ENCODE data around the gene KCTD19.

The KCTD19 gene

GRCh38 chr16:67336648-67337047 lies 10.1 kb upstream of the KCTD19 start:
- no peaks in the 10 kb centered on the region for H3K79me2 ChIP-seq (ENCODE audit: control insufficient read depth, insufficient read depth, low read length, poor library complexity)
- no peaks in the 10 kb centered on the region for H3K79me1 ChIP-seq (ENCODE audit: low read length)
- H3K4me3 ChIP-seq (ENCODE audit: low read depth, low read length): no peak overlapping the region
- no peak for DNase-seq
- H4K12ac ChIP-seq (ENCODE audit: low read depth, low read length): no peak overlapping the region
- H3K27me3 ChIP-seq (ENCODE audit: insufficient read depth, low read length): no peaks in the 10 kb centered on the region
- H4K91ac ChIP-seq (ENCODE audit: low read depth, low read length): no peak overlapping the region
- WGBS (ENCODE audit: extremely low coverage, insufficient coverage, insufficient read length): no CpG with 5 or more reads among the region's 1 CpG
- no peak overlapping the region for H3K4ac ChIP-seq (ENCODE audit: low read depth, low read length)
- no peak overlapping the region for H3K27ac ChIP-seq (ENCODE audit: low read depth, low read length)
- no peak overlapping the region for H2BK5ac ChIP-seq (ENCODE audit: low read depth, low read length, poor library complexity)
- H2AFZ ChIP-seq (ENCODE audit: insufficient read depth, low read length, poor library complexity): no peak overlapping the region
- H3K9ac ChIP-seq (ENCODE audit: low read length): no peak overlapping the region
- H4K8ac ChIP-seq (ENCODE audit: low read depth, low read length): no peak overlapping the region
- H3K14ac ChIP-seq (ENCODE audit: low read length): no peak overlapping the region
- no peak overlapping the region for H3K23ac ChIP-seq (ENCODE audit: low read length)
- H2BK120ac ChIP-seq (ENCODE audit: insufficient read depth, low read length, poor library complexity): no peak overlapping the region
- no peaks in the 10 kb centered on the region for H3K4me1 ChIP-seq (ENCODE audit: control insufficient read depth in 1 of 2, insufficient read depth in 2 of 2, low read length in 2 of 2)
- no peaks in the 10 kb centered on the region for H3K36me3 ChIP-seq (ENCODE audit: control insufficient read depth in 1 of 2, insufficient read depth in 2 of 2, low read length in 2 of 2)
- H3K18ac ChIP-seq (ENCODE audit: low read length): no peak overlapping the region
- no peaks in the 10 kb centered on the region for H3K9me3 ChIP-seq (ENCODE audit: insufficient read depth, low read depth, low read length)
- H2AK5ac ChIP-seq (ENCODE audit: low read length): no peak overlapping the region
- no peak overlapping the region for H3K4me2 ChIP-seq (ENCODE audit: low read length)
- H2BK12ac ChIP-seq (ENCODE audit: low read length): no peak overlapping the region

DNA sequence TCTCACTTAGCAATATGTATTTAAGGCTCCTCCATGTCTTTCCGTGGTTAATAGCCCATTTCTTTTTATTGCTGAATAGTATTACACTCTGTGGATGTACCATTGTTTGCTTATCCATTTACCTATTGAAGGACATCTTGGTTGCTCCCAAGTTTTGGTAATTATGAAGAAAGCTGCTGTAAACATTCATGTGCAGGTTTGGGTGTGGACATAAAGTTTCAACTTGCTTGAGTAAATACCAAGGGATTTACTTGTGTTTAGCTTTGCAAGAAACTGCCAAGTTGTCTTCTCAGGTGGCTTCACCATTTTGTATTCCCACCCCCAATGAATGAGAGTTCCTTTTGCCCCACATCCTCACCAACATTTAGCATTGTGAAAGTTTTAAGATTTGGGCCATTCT lies 9.6 kb upstream of the KCTD19 start:
- DNase-seq: no peak
- Histone ChIP-seq H3K4ac (ENCODE audit: low read depth, low read length) (no peak overlapping the region), H3K4me3 (ENCODE audit: low read depth, low read length) (no peak overlapping the region), H2AFZ (ENCODE audit: insufficient read depth, low read length, poor library complexity) (no peak overlapping the region), H3K9ac (ENCODE audit: low read length) (no peak overlapping the region), H3K79me2 (ENCODE audit: control insufficient read depth, insufficient read depth, low read length, poor library complexity) (no peaks in the 10 kb centered on the region), H2AK5ac (ENCODE audit: low read length) (no peak overlapping the region), H2BK120ac (ENCODE audit: insufficient read depth, low read length, poor library complexity) (no peak overlapping the region), H3K9me3 (ENCODE audit: insufficient read depth, low read depth, low read length) (no peaks in the 10 kb centered on the region), H4K91ac (ENCODE audit: low read depth, low read length) (no peak overlapping the region), H3K79me1 (ENCODE audit: low read length) (no peaks in the 10 kb centered on the region), H3K18ac (ENCODE audit: low read length) (no peak overlapping the region), H3K23ac (ENCODE audit: low read length) (no peak overlapping the region), H3K27ac (ENCODE audit: low read depth, low read length) (no peak overlapping the region), H4K12ac (ENCODE audit: low read depth, low read length) (no peak overlapping the region), H3K4me2 (ENCODE audit: low read length) (no peak overlapping the region), H3K14ac (ENCODE audit: low read length) (no peak overlapping the region), H2BK5ac (ENCODE audit: low read depth, low read length, poor library complexity) (no peak overlapping the region), H2BK12ac (ENCODE audit: low read length) (no peak overlapping the region), H4K8ac (ENCODE audit: low read depth, low read length) (no peak overlapping the region), H3K27me3 (ENCODE audit: insufficient read depth, low read length) (no peaks in the 10 kb centered on the region), H3K36me3 (ENCODE audit: control insufficient read depth in 1 of 2, insufficient read depth in 2 of 2, low read length in 2 of 2) (no peaks in the 10 kb centered on the region), H3K4me1 (ENCODE audit: control insufficient read depth in 1 of 2, insufficient read depth in 2 of 2, low read length in 2 of 2) (no peaks in the 10 kb centered on the region)
- no CpG with 5 or more reads among the region's 1 CpG for WGBS (ENCODE audit: extremely low coverage, insufficient coverage, insufficient read length)

- H4K12ac ChIP-seq (ENCODE audit: low read depth, low read length): no peak overlapping the region
- DNase-seq: no peak
- H3K14ac ChIP-seq (ENCODE audit: low read length): no peak overlapping the region
- no peak overlapping the region for H4K91ac ChIP-seq (ENCODE audit: low read depth, low read length)
- no peak overlapping the region for H2AK5ac ChIP-seq (ENCODE audit: low read length)
- no peaks in the 10 kb centered on the region for H3K4me1 ChIP-seq (ENCODE audit: control insufficient read depth in 1 of 2, insufficient read depth in 2 of 2, low read length in 2 of 2)
- H3K79me2 ChIP-seq (ENCODE audit: control insufficient read depth, insufficient read depth, low read length, poor library complexity): no peaks in the 10 kb centered on the region
- no peak overlapping the region for H3K4me2 ChIP-seq (ENCODE audit: low read length)
- H3K4me3 ChIP-seq (ENCODE audit: low read depth, low read length): no peak overlapping the region
- H2AFZ ChIP-seq (ENCODE audit: insufficient read depth, low read length, poor library complexity): no peak overlapping the region
- no peaks in the 10 kb centered on the region for H3K79me1 ChIP-seq (ENCODE audit: low read length)
- no peaks in the 10 kb centered on the region for H3K27me3 ChIP-seq (ENCODE audit: insufficient read depth, low read length)
- no peak overlapping the region for H3K18ac ChIP-seq (ENCODE audit: low read length)
- H3K4ac ChIP-seq (ENCODE audit: low read depth, low read length): no peak overlapping the region
- H2BK12ac ChIP-seq (ENCODE audit: low read length): no peak overlapping the region
- H2BK120ac ChIP-seq (ENCODE audit: insufficient read depth, low read length, poor library complexity): no peak overlapping the region
- H3K9ac ChIP-seq (ENCODE audit: low read length): no peak overlapping the region
- H3K36me3 ChIP-seq (ENCODE audit: control insufficient read depth in 1 of 2, insufficient read depth in 2 of 2, low read length in 2 of 2): no peaks in the 10 kb centered on the region
- H3K27ac ChIP-seq (ENCODE audit: low read depth, low read length): no peak overlapping the region
- H3K23ac ChIP-seq (ENCODE audit: low read length): no peak overlapping the region
- H3K9me3 ChIP-seq (ENCODE audit: insufficient read depth, low read depth, low read length): no peaks in the 10 kb centered on the region
- no peak overlapping the region for H2BK5ac ChIP-seq (ENCODE audit: low read depth, low read length, poor library complexity)
- WGBS (ENCODE audit: extremely low coverage, insufficient coverage, insufficient read length): no CpG with 5 or more reads among the region's 2 CpGs
- no peak overlapping the region for H4K8ac ChIP-seq (ENCODE audit: low read depth, low read length)
Measured at GRCh38 chr16:67333315-67333714, 6.8 kb upstream of the KCTD19 start.

- H3K9me3 ChIP-seq (ENCODE audit: insufficient read depth, low read depth, low read length): peaks cover 4% of the 10 kb centered on the region
- H2AK5ac ChIP-seq (ENCODE audit: low read length): no peak overlapping the region
- H3K79me2 ChIP-seq (ENCODE audit: control insufficient read depth, insufficient read depth, low read length, poor library complexity): no peaks in the 10 kb centered on the region
- no peaks in the 10 kb centered on the region for H3K27me3 ChIP-seq (ENCODE audit: insufficient read depth, low read length)
- no peak for DNase-seq
- no peaks in the 10 kb centered on the region for H3K79me1 ChIP-seq (ENCODE audit: low read length)
- no peak overlapping the region for H4K8ac ChIP-seq (ENCODE audit: low read depth, low read length)
- H3K36me3 ChIP-seq (ENCODE audit: control insufficient read depth in 1 of 2, insufficient read depth in 2 of 2, low read length in 2 of 2): no peaks in the 10 kb centered on the region
- no peak overlapping the region for H4K12ac ChIP-seq (ENCODE audit: low read depth, low read length)
- no peak overlapping the region for H4K91ac ChIP-seq (ENCODE audit: low read depth, low read length)
- H3K4me3 ChIP-seq (ENCODE audit: low read depth, low read length): no peak overlapping the region
- H3K18ac ChIP-seq (ENCODE audit: low read length): no peak overlapping the region
- H3K4me2 ChIP-seq (ENCODE audit: low read length): no peak overlapping the region
- H2BK5ac ChIP-seq (ENCODE audit: low read depth, low read length, poor library complexity): no peak overlapping the region
- no peak overlapping the region for H2BK12ac ChIP-seq (ENCODE audit: low read length)
- H3K23ac ChIP-seq (ENCODE audit: low read length): no peak overlapping the region
- H3K27ac ChIP-seq (ENCODE audit: low read depth, low read length): no peak overlapping the region
- H3K14ac ChIP-seq (ENCODE audit: low read length): no peak overlapping the region
- no peak overlapping the region for H2BK120ac ChIP-seq (ENCODE audit: insufficient read depth, low read length, poor library complexity)
- H3K4me1 ChIP-seq (ENCODE audit: control insufficient read depth in 1 of 2, insufficient read depth in 2 of 2, low read length in 2 of 2): peaks cover 3 to 6% of the 10 kb centered on the region in 2 experiments
- H3K9ac ChIP-seq (ENCODE audit: low read length): no peak overlapping the region
- no CpG with 5 or more reads among the region's 5 CpGs for WGBS (ENCODE audit: extremely low coverage, insufficient coverage, insufficient read length)
- no peak overlapping the region for H3K4ac ChIP-seq (ENCODE audit: low read depth, low read length)
- no peak overlapping the region for H2AFZ ChIP-seq (ENCODE audit: insufficient read depth, low read length, poor library complexity)
Measured at GRCh38 chr16:67329901-67330300, 3.4 kb upstream of the KCTD19 start.
